CD4-positive, CD25-positive, alpha-beta regulatory T cell (primary cell): Measurements from ENCODE around the gene RPS19BP1. TPM values are rescaled to one million over a fixed set of nuclear protein-coding genes. Genes with fewer than 3 reads are reported as not detected.
A peak's percentile ranks its signal among the peaks of the same experiment; 100 is the strongest.

ENCODE experiments used
- ATAC-seq, 2 donors: fragments of 150-1000 bp; cut with Tn5 transposase; one replicate each; pipeline ENCODE4 v1.10.0; 2021; ENCODE audit warnings: low read depth in 2 of 2, moderate number of reproducible peaks in 2 of 2, moderate library complexity in 1 of 2
- DNase-seq, 3 donors: peaks; one replicate each; pipeline versions ENCODE4 v3.0.0 to v3.0.0-alpha.2; 2012 to 2022; ENCODE audit warnings: mixed read lengths in 1 of 3
- H3K27ac ChIP-seq: one replicate; pipeline ENCODE4 v1.7.0; 2013; ENCODE audit warnings: mild to moderate bottlenecking, low read length; ENCODE audit not compliant: insufficient read depth, poor library complexity, severe bottlenecking
- H3K27me3 ChIP-seq: one replicate; pipeline ENCODE4 v1.7.0; 2013; ENCODE audit warnings: low read length; ENCODE audit not compliant: control insufficient read depth, insufficient read depth
- H3K36me3 ChIP-seq: one replicate; pipeline ENCODE4 v1.7.0; 2013; ENCODE audit warnings: mild to moderate bottlenecking, low read length, moderate library complexity; ENCODE audit not compliant: control insufficient read depth, insufficient read depth
- H3K4me1 ChIP-seq: 2 replicates; pipeline ENCODE4 v1.7.0; 2013; ENCODE audit warnings: mild to moderate bottlenecking, low read length; ENCODE audit not compliant: insufficient read depth, control insufficient read depth, poor library complexity, severe bottlenecking
- H3K4me3 ChIP-seq: one replicate; pipeline ENCODE4 v1.7.0; 2013; ENCODE audit warnings: low read depth, mild to moderate bottlenecking, low read length, moderate library complexity
- H3K9me3 ChIP-seq, 2 experiments: 1 replicate in 1 of 2; 2 replicates in 1 of 2; pipeline ENCODE4 v1.7.0; 2013; ENCODE audit warnings: low read length in 2 of 2, mild to moderate bottlenecking in 1 of 2, moderate library complexity in 1 of 2; ENCODE audit not compliant: control insufficient read depth in 2 of 2
- H3K27ac Mint-ChIP-seq, 3 donors: one replicate each; pipeline ENCODE4 v1.8.0; 2020 to 2022; ENCODE audit warnings: mild to moderate bottlenecking in 3 of 3, mixed read lengths in 3 of 3, moderate library complexity in 2 of 3
- H3K27me3 Mint-ChIP-seq: one replicate; pipeline ENCODE4 v1.8.0; 2022; ENCODE audit warnings: mild to moderate bottlenecking, mixed read lengths
- H3K36me3 Mint-ChIP-seq: one replicate; pipeline ENCODE4 v1.8.0; 2020; ENCODE audit warnings: mixed read lengths
- H3K4me1 Mint-ChIP-seq, 4 donors: one replicate each; pipeline ENCODE4 v1.8.0; 2020 to 2022; ENCODE audit warnings: mixed read lengths in 4 of 4, mild to moderate bottlenecking in 1 of 4
- H3K4me3 Mint-ChIP-seq, 4 donors: one replicate each; pipeline ENCODE4 v1.8.0; 2020 to 2022; ENCODE audit warnings: mild to moderate bottlenecking in 4 of 4, mixed read lengths in 4 of 4, moderate library complexity in 3 of 4
- H3K9me3 Mint-ChIP-seq, 7 donors: one replicate each; pipeline ENCODE4 v1.8.0; 2020 to 2022; ENCODE audit warnings: mixed read lengths in 7 of 7, mild to moderate bottlenecking in 3 of 7, moderate library complexity in 2 of 7
- polyA plus RNA-seq, 4 donors: library from polyadenylated mRNA; unstranded; fragments of 300-500 nt; fragmentation: Illumina TruSeq; gene quantifications; one replicate each; pipeline ENCODE4 v1.2.3, GENCODE V29; 2021
- total RNA-seq: library from RNA; stranded (reverse); gene quantifications from one replicate; pipeline ENCODE4 v1.2.3, GENCODE V29; 2022

Gene RPS19BP1
- total and polyA plus RNA-seq, 5 donors from 2014 or later = 42.9 to 117 (median 105) TPM

- Mint-ChIP-seq H3K4me3 (peak within 1 kb of the TSS; percentile 91 to 96 (median 96)), H3K4me1 (peaks cover 6 to 59% (median 39%) of the 10 kb centered on the region in 4 donors), H3K27ac (peak within 1 kb of the TSS; percentile 97 to 99 (median 99)), H3K27me3 (peaks cover 6% of the 10 kb centered on the region), H3K9me3 (peaks cover 0 to 6% (median 0%) of the 10 kb centered on the region in 7 donors), H3K36me3 (peaks cover 23% of the 10 kb centered on the region)
- DNase-seq (peak; percentile 78 to 97 (median 83)), ATAC-seq (peak; percentile 49 to 50)
- H3K9me3 ChIP-seq = no peaks in the 10 kb centered on the region
- peak within 1 kb of the TSS; percentile 92 for H3K4me3 ChIP-seq
- no peaks in the 10 kb centered on the region for H3K27me3 ChIP-seq
- peaks cover 36% of the 10 kb centered on the region for H3K36me3 ChIP-seq
- peak within 1 kb of the TSS; percentile 88 for H3K27ac ChIP-seq
- H3K4me1 ChIP-seq = peaks cover 45% of the 10 kb centered on the region
These were observed 12.1 kb downstream of the RPS19BP1 start, which contains the start of gene ATF4 for GRCh38 chr22:39520226-39521105. ATF4 (plus strand) TSS chr22:39520562; CDS start chr22:39521446, 884 bp downstream.

- H3K27ac Mint-ChIP-seq = peak overlapping the region; percentile 97 to 99 (median 99)
- peaks cover 45% of the 10 kb centered on the region for H3K4me1 ChIP-seq
- peaks cover 6% of the 10 kb centered on the region for H3K27me3 Mint-ChIP-seq
- ATAC-seq (peak; percentile 94 to 95), DNase-seq (peak in 2 of 3 donors; percentile 94 to 99)
- peaks cover 42% of the 10 kb centered on the region for H3K36me3 ChIP-seq
- peaks cover 24% of the 10 kb centered on the region for H3K36me3 Mint-ChIP-seq
- peaks cover 0 to 6% (median 0%) of the 10 kb centered on the region in 7 donors for H3K9me3 Mint-ChIP-seq
- H3K27ac ChIP-seq = peak overlapping the region; percentile 88
- peak overlapping the region; percentile 91 to 96 (median 96) for H3K4me3 Mint-ChIP-seq
- H3K9me3 ChIP-seq = no peaks in the 10 kb centered on the region
- H3K4me1 Mint-ChIP-seq = peaks cover 6 to 52% (median 36%) of the 10 kb centered on the region in 4 donors
- peak overlapping the region; percentile 92 for H3K4me3 ChIP-seq
- H3K27me3 ChIP-seq = no peaks in the 10 kb centered on the region
These were observed 12.8 kb downstream of the RPS19BP1 start for GRCh38 chr22:39519681-39520225.

- Mint-ChIP-seq H3K4me1 (peaks cover 10 to 52% (median 37%) of the 10 kb centered on the region in 4 donors), H3K36me3 (peaks cover 30% of the 10 kb centered on the region), H3K9me3 (peaks cover 0 to 6% (median 0%) of the 10 kb centered on the region in 7 donors), H3K4me3 (peak overlapping the region; percentile 91 to 96 (median 96)), H3K27me3 (peaks cover 6% of the 10 kb centered on the region), H3K27ac (peak overlapping the region; percentile 97 to 99 (median 99))
- no peak for DNase-seq
- Histone ChIP-seq H3K36me3 (peaks cover 41% of the 10 kb centered on the region), H3K4me1 (peaks cover 41% of the 10 kb centered on the region), H3K27me3 (no peaks in the 10 kb centered on the region), H3K4me3 (peak overlapping the region; percentile 61), H3K9me3 (no peaks in the 10 kb centered on the region), H3K27ac (peak overlapping the region; percentile 88)
- no peak for ATAC-seq
These were observed 13.4 kb downstream of the RPS19BP1 start for GRCh38 chr22:39518996-39519680.

GRCh38 chr22:39518144-39518786, 14.3 kb downstream of the RPS19BP1 start:
- no peaks in the 10 kb centered on the region for H3K27me3 ChIP-seq
- H3K4me3 Mint-ChIP-seq = peak overlapping the region; percentile 91 to 96 (median 96)
- H3K27me3 Mint-ChIP-seq = peaks cover 6% of the 10 kb centered on the region
- H3K4me3 ChIP-seq = no peak overlapping the region
- H3K27ac ChIP-seq = no peak overlapping the region
- H3K27ac Mint-ChIP-seq = peak overlapping the region in 1 of 3 donors; percentile 52
- H3K9me3 ChIP-seq = no peaks in the 10 kb centered on the region
- peaks cover 32% of the 10 kb centered on the region for H3K4me1 ChIP-seq
- peaks cover 0 to 6% (median 0%) of the 10 kb centered on the region in 7 donors for H3K9me3 Mint-ChIP-seq
- no peak for DNase-seq
- peaks cover 10 to 47% (median 34%) of the 10 kb centered on the region in 4 donors for H3K4me1 Mint-ChIP-seq
- peaks cover 44% of the 10 kb centered on the region for H3K36me3 ChIP-seq
- no peak for ATAC-seq
- H3K36me3 Mint-ChIP-seq = peaks cover 39% of the 10 kb centered on the region

- no peak for ATAC-seq
- Mint-ChIP-seq H3K4me3 (peak overlapping the region in 2 of 4 donors; percentile 15 to 31), H3K4me1 (peaks cover 8 to 39% (median 28%) of the 10 kb centered on the region in 4 donors), H3K27ac (no peak overlapping the region), H3K36me3 (peaks cover 40% of the 10 kb centered on the region), H3K9me3 (peaks cover 0 to 6% (median 0%) of the 10 kb centered on the region in 7 donors), H3K27me3 (peaks cover 6% of the 10 kb centered on the region)
- H3K4me1 ChIP-seq = peaks cover 24% of the 10 kb centered on the region
- no peak overlapping the region for H3K4me3 ChIP-seq
- no peaks in the 10 kb centered on the region for H3K27me3 ChIP-seq
- H3K27ac ChIP-seq = no peak overlapping the region
- no peaks in the 10 kb centered on the region for H3K9me3 ChIP-seq
- H3K36me3 ChIP-seq = peaks cover 43% of the 10 kb centered on the region
- no peak for DNase-seq
These were observed 15.1 kb downstream of the RPS19BP1 start for GRCh38 chr22:39517470-39517869.

GRCh38 chr22:39515266-39516050, 17.1 kb downstream of the RPS19BP1 start:
- Histone ChIP-seq H3K9me3 (no peaks in the 10 kb centered on the region), H3K36me3 (peaks cover 50% of the 10 kb centered on the region), H3K4me3 (no peak overlapping the region), H3K27me3 (no peaks in the 10 kb centered on the region), H3K4me1 (peaks cover 9% of the 10 kb centered on the region), H3K27ac (no peak overlapping the region)
- DNase-seq (no peak), ATAC-seq (no peak)
- Mint-ChIP-seq H3K36me3 (peaks cover 34% of the 10 kb centered on the region), H3K27ac (peak overlapping the region in 1 of 3 donors; percentile 63), H3K4me1 (peaks cover 3 to 31% (median 20%) of the 10 kb centered on the region in 4 donors), H3K27me3 (peaks cover 6% of the 10 kb centered on the region), H3K9me3 (peaks cover 0 to 2% (median 0%) of the 10 kb centered on the region in 7 donors), H3K4me3 (peak overlapping the region in 2 of 4 donors; percentile 71 to 75)
